ENCODE results near the gene PRKN.

DNA sequence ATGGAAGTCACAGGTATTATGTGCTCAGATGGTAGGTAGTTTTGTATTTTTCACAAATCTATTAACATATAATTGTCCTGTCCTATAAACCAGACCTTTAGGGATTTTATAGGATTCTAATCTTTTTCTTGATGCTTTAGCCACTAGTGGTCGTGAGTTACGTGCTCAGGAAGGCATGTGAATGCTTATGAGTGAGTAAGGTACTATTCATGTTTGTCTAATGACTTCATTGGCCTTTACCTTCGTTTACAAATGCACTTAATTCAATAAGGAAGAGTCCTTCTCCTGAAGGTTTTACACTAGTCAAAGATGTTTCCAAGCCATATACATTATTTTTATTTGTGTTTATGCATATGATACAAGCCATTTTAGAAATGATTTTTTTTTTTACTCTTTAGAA, 23.2 kb upstream of the PRKN start:
- TF ChIP-seq GATA3 (IDR thresholded peaks at IDR 0.05; ENCODE audit: low read depth, low read length) (no peak), GATA2 (IDR thresholded peaks at IDR 0.05; ENCODE audit: low read depth, low read length) (no peak)
